Measurements from ENCODE around the gene ZNF148.

ZNF148 gene

DNA sequence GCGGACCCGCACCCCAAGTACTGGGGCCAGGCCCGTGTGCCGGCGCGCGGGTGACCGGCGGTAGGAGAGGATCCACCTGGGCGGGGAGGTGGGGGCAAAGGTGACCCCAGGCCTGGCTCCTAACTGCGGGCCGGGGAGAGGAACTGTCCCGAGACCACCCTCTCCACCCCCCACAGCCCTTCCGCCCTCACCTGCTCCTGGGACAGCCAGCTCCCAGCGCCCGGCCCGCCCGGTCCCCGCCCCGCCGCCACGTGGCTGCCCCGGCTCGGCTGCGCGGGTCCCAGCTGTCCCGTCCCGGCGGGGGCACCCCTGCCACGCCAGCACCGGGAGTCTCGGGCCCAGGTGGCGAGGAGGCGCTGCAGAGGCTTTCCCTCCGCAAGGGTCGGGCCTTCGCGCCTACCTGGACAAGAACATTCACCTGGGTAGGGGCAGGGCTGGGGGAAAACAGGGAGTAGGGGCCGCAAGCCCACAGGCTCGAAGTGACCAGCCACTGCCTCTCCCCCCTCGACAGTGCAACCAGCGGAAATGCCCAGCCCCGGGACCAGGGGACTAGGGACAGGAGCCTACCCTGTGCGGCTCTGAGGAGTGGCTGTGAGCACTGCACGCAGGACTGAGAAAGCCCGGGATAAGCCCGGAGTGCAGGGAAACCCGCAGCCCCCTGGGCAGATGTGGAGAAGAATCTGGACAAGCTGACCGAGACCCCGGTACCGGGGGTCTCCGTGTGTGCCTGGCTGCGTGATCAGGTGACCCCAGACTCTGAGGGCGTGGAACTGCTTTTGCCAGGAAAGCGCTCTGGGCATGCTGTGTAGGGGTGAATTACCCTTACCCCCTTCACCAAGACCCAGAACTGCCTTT, 162.4 kb downstream of the ZNF148 start, which contains the start of gene SLC12A8:
TSS of gene SLC12A8 (minus strand) at position 240 of the 855 bp plus-strand sequence. CDS start 1,399 bp downstream, outside the sequence.
- no peaks in the 10 kb centered on the region for H3F3A ChIP-seq (ENCODE audit: control insufficient read depth, insufficient read depth)
- TF ChIP-seq, protein P1, sequence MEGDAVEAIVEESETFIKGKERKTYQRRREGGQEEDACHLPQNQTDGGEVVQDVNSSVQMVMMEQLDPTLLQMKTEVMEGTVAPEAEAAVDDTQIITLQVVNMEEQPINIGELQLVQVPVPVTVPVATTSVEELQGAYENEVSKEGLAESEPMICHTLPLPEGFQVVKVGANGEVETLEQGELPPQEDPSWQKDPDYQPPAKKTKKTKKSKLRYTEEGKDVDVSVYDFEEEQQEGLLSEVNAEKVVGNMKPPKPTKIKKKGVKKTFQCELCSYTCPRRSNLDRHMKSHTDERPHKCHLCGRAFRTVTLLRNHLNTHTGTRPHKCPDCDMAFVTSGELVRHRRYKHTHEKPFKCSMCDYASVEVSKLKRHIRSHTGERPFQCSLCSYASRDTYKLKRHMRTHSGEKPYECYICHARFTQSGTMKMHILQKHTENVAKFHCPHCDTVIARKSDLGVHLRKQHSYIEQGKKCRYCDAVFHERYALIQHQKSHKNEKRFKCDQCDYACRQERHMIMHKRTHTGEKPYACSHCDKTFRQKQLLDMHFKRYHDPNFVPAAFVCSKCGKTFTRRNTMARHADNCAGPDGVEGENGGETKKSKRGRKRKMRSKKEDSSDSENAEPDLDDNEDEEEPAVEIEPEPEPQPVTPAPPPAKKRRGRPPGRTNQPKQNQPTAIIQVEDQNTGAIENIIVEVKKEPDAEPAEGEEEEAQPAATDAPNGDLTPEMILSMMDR (IDR thresholded peaks at IDR 0.05; ENCODE audit: low read depth, low read length, poor library complexity, severe bottlenecking), result no peak
- TF ChIP-seq EZH2phosphoT487 (IDR thresholded peaks at IDR 0.05; ENCODE audit: borderline replicate concordance, low read length), result no peak; the same call in none of the 2 replicates
- peak within 1 kb of the TSS; percentile 26; the same call in 1 of the 2 replicates for H3K4me2 ChIP-seq (ENCODE audit: low read length)
- H3K9me3 ChIP-seq (ENCODE audit: control insufficient read depth, insufficient read depth, low read length), result no peaks in the 10 kb centered on the region
- no peaks in the 10 kb centered on the region for H3K36me3 ChIP-seq (ENCODE audit: control insufficient read depth, low read length)
- H3K4me3 ChIP-seq (ENCODE audit: low read length), result no peak within 1 kb of the TSS
- no peaks in the 10 kb centered on the region for H3K79me2 ChIP-seq (ENCODE audit: control insufficient read depth, low read length)
- peaks cover 50% of the 10 kb centered on the region for H3K27me3 ChIP-seq (ENCODE audit: control insufficient read depth, low read length)
- H3K9me2 ChIP-seq (replicated peaks; ENCODE audit: control insufficient read depth, low read length), result no peaks in the 10 kb centered on the region
- H3K27ac ChIP-seq (ENCODE audit: low read depth, low read length), result no peak within 1 kb of the TSS
- H4K20me1 ChIP-seq (ENCODE audit: control insufficient read depth, insufficient read depth, low read depth, low read length), result no peaks in the 10 kb centered on the region
- H3K4me1 ChIP-seq (ENCODE audit: control insufficient read depth, low read length), result peaks cover 4% of the 10 kb centered on the region; the same call in 1 of the 2 replicates

DNA sequence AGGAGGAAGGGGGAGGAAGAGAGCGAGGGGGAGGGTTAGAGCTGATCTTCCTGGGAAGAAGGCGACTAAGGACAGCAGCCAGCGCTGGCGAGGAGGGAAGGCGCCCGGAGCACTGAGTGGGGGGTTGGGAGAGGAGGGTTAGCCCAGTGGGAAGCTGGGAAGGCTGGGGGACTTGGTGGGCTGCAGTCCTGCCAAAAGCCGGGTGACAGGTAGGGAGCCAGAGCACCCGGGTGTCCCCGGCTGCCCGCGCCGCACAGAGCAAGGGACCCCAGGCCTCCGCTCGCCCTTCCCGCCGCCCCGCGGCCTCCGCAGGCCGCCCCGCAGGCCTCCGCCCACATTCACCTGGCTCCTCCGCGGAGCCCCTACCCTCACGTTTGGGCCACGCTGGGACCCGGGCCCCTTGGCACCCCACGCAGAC, 163.0 kb downstream of the ZNF148 start:
- Histone ChIP-seq H3K27me3 (ENCODE audit: control insufficient read depth, low read length) (peaks cover 50% of the 10 kb centered on the region), H3K27ac (ENCODE audit: low read depth, low read length) (no peak overlapping the region), H3K4me2 (ENCODE audit: low read length) (no peak overlapping the region), H3K4me3 (ENCODE audit: low read length) (no peak overlapping the region), H3K9me3 (ENCODE audit: control insufficient read depth, insufficient read depth, low read length) (no peaks in the 10 kb centered on the region), H3K79me2 (ENCODE audit: control insufficient read depth, low read length) (no peaks in the 10 kb centered on the region), H3K9me2 (replicated peaks; ENCODE audit: control insufficient read depth, low read length) (no peaks in the 10 kb centered on the region), H4K20me1 (ENCODE audit: control insufficient read depth, insufficient read depth, low read depth, low read length) (no peaks in the 10 kb centered on the region), H3K36me3 (ENCODE audit: control insufficient read depth, low read length) (no peaks in the 10 kb centered on the region), H3F3A (ENCODE audit: control insufficient read depth, insufficient read depth) (no peaks in the 10 kb centered on the region), H3K4me1 (ENCODE audit: control insufficient read depth, low read length) (peaks cover 4% of the 10 kb centered on the region; the same call in 1 of the 2 replicates)
- peak; percentile 78; the same call in 1 of the 2 replicates for TF ChIP-seq EZH2phosphoT487 (IDR thresholded peaks at IDR 0.05; ENCODE audit: borderline replicate concordance, low read length)
- TF ChIP-seq, protein P1 (IDR thresholded peaks at IDR 0.05; ENCODE audit: low read depth, low read length, poor library complexity, severe bottlenecking), result no peak

DNA sequence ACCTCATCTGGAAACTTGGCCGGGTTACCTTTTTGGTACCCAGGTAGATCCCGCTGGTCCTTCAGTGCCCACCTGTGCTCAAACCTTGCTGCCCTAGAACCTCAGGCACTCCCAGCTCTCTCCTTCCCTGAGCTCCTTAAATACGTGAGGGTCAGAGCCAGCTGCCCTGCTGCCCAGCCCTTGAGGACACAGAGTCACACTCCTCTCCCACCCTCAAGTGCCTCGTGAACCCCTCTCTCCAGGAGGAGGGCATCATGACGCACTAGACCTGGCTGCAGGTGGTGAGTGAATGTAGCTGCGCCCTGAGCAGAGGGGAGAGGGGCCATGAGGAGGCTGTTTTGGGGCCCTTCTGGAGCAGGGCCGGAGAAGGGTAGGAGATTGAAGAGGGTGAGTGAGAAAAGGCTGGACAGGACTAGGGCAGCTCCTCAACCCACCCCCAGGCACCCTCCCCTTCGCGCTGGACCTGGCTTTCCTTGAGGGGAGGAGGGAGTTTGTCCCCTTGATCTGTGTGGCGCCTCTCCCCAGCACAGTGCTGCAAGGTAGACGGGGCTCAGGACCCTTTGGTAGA, 163.5 kb downstream of the ZNF148 start:
- Histone ChIP-seq H3K27ac (ENCODE audit: low read depth, low read length) (no peak overlapping the region), H3K4me1 (ENCODE audit: control insufficient read depth, low read length) (peaks cover 4% of the 10 kb centered on the region; the same call in 1 of the 2 replicates), H4K20me1 (ENCODE audit: control insufficient read depth, insufficient read depth, low read depth, low read length) (no peaks in the 10 kb centered on the region), H3K4me3 (ENCODE audit: low read length) (no peak overlapping the region), H3K9me2 (replicated peaks; ENCODE audit: control insufficient read depth, low read length) (no peaks in the 10 kb centered on the region), H3K36me3 (ENCODE audit: control insufficient read depth, low read length) (no peaks in the 10 kb centered on the region), H3K9me3 (ENCODE audit: control insufficient read depth, insufficient read depth, low read length) (no peaks in the 10 kb centered on the region), H3K27me3 (ENCODE audit: control insufficient read depth, low read length) (peaks cover 50% of the 10 kb centered on the region), H3F3A (ENCODE audit: control insufficient read depth, insufficient read depth) (no peaks in the 10 kb centered on the region), H3K4me2 (ENCODE audit: low read length) (no peak overlapping the region), H3K79me2 (ENCODE audit: control insufficient read depth, low read length) (no peaks in the 10 kb centered on the region)
- TF ChIP-seq, protein P1 (IDR thresholded peaks at IDR 0.05; ENCODE audit: low read depth, low read length, poor library complexity, severe bottlenecking), result no peak
- TF ChIP-seq EZH2phosphoT487 (IDR thresholded peaks at IDR 0.05; ENCODE audit: borderline replicate concordance, low read length), result no peak

All from DOHH2 (cell line).